ENCODE measurements around the gene BSCL2. TPM values are rescaled to one million over a fixed set of nuclear protein-coding genes. Genes with fewer than 3 reads are reported as not detected.
A peak's percentile ranks its signal among the peaks of the same experiment; 100 is the strongest.

Gene BSCL2
- total RNA-seq, 2 donors from 2014 or later, result 44.6 to 248 TPM

- DNase-seq (peak in 3 of 4 donors; percentile 25 to 34 (median 28)), ATAC-seq (no peak)
- no peaks in the 10 kb centered on the region for H3K27me3 ChIP-seq
- 0 to 1% methylated on average over 18 to 46 of the region's 51 CpGs for WGBS, 2 donors
- H3K4me1 ChIP-seq, result peaks cover 32% of the 10 kb centered on the region
- H3K4me3 ChIP-seq, result peak overlapping the region; percentile 86 to 93
- H3K27ac ChIP-seq, result peak overlapping the region; percentile 90 to 99 (median 97)
- intact Hi-C loops (cut with DNase I), result no loop called here
- TF ChIP-seq CTCF (IDR thresholded peaks at IDR 0.05) (no peak), POLR2A (IDR thresholded peaks at IDR 0.05) (no peak)
- no peaks in the 10 kb centered on the region for H3K9me3 ChIP-seq
- peaks cover 7 to 19% of the 10 kb centered on the region in 2 donors for H3K36me3 ChIP-seq (replicated peaks in 1 of 2; ENCODE audit: insufficient read depth in 1 of 2, low read depth in 2 of 2)
Observed at GRCh38 chr11:62726156-62726914, 19.1 kb upstream of the BSCL2 start.

- no peak for DNase-seq
- peaks cover 13 to 25% of the 10 kb centered on the region in 2 donors for H3K36me3 ChIP-seq (replicated peaks in 1 of 2; ENCODE audit: insufficient read depth in 1 of 2, low read depth in 2 of 2)
- no peaks in the 10 kb centered on the region for H3K27me3 ChIP-seq
- H3K9me3 ChIP-seq, result no peaks in the 10 kb centered on the region
- H3K27ac ChIP-seq, result peak overlapping the region in 3 of 4 donors; percentile 90 to 99 (median 97)
- intact Hi-C loops (cut with DNase I), result no loop called here
- no peak for TF ChIP-seq POLR2A (IDR thresholded peaks at IDR 0.05)
- ATAC-seq, result no peak
- peak overlapping the region; percentile 86 to 93 for H3K4me3 ChIP-seq
- WGBS, 2 donors, result 0% methylated on average over 7 of the region's 7 CpGs
- H3K4me1 ChIP-seq, result peaks cover 27% of the 10 kb centered on the region
Observed at GRCh38 chr11:62725646-62726045, 18.4 kb upstream of the BSCL2 start.

- WGBS, 2 donors, result 25 to 32% methylated on average over 8 of the region's 8 CpGs
- intact Hi-C loops (cut with DNase I), result no loop called here
- H3K36me3 ChIP-seq (replicated peaks in 1 of 2; ENCODE audit: insufficient read depth in 1 of 2, low read depth in 2 of 2), result peaks cover 18 to 34% of the 10 kb centered on the region in 2 donors
- TF ChIP-seq POLR2A (IDR thresholded peaks at IDR 0.05), result no peak
- TF ChIP-seq CTCF (IDR thresholded peaks at IDR 0.05), result no peak
- H3K4me3 ChIP-seq, result no peak overlapping the region
- ATAC-seq (no peak), DNase-seq (no peak)
- no peaks in the 10 kb centered on the region for H3K9me3 ChIP-seq
- no peaks in the 10 kb centered on the region for H3K27me3 ChIP-seq
- no peak overlapping the region for H3K27ac ChIP-seq
- peaks cover 15% of the 10 kb centered on the region for H3K4me1 ChIP-seq
Observed at GRCh38 chr11:62724171-62724570, 16.9 kb upstream of the BSCL2 start.

DNA sequence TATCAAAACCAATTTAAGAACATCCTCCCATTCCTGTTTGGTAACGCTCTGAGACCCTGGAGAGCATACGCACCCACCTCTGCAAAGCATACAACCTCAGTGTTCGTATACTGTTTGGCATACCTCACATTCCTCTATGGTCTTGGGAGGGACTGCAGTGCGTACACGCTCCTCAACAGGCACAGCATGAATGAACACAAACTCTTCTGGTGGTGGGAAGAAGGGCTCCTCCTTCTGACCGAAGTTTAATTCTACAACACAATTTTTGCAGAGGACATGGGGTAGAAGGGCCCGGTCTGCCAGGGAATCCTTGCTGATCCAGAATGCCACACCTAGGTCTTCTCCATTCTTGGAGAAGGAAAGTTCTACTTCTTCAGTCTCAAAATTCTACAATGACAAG, 14.8 kb upstream of the BSCL2 start:
- no peak overlapping the region for H3K27ac ChIP-seq
- no peaks in the 10 kb centered on the region for H3K27me3 ChIP-seq
- H3K9me3 ChIP-seq, result no peaks in the 10 kb centered on the region
- intact Hi-C loops (cut with DNase I), result no loop called here
- 60 to 76% methylated on average over 7 of the region's 7 CpGs for WGBS, 2 donors
- H3K4me1 ChIP-seq, result peaks cover 23% of the 10 kb centered on the region
- ATAC-seq, result no peak
- no peak for DNase-seq
- peaks cover 18 to 42% of the 10 kb centered on the region in 2 donors for H3K36me3 ChIP-seq (replicated peaks in 1 of 2; ENCODE audit: insufficient read depth in 1 of 2, low read depth in 2 of 2)
- no peak overlapping the region for H3K4me3 ChIP-seq
- TF ChIP-seq CTCF (IDR thresholded peaks at IDR 0.05), result no peak
- TF ChIP-seq POLR2A (IDR thresholded peaks at IDR 0.05), result no peak

DNA sequence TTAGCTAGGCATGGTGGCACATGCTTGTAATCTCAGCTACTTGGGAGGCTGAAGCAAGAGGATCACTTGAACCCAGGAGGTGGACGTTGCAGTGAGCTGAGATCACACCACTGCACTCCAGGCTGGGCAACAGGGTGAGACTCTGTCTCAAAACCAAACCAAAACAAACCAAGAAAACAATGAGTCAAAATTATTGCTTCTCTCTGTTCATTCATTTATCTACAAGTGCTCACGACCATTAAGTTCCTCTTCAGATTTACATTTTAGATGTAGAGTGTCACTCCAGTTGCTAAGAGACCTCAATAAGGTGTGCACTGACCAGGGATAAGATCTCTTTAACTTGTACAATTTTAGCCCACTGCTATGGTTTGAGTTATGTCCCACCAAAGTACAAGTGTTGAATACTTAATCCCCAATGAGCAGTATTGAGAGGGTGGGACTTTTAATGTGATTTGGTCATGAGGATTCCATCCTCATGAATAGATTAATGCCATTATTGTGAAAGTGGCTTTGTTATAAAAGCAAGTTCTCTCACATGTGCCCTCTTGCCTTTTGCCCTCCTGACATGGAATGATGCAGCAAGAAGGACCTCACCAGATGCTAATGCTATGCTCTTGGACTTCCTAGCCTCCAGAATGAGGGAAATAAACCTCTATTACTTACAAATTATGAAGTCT, 12.2 kb upstream of the BSCL2 start:
- H3K36me3 ChIP-seq (replicated peaks in 1 of 2; ENCODE audit: insufficient read depth in 1 of 2, low read depth in 2 of 2), result peaks cover 18 to 60% of the 10 kb centered on the region in 2 donors
- H3K4me3 ChIP-seq, result no peak overlapping the region
- no peaks in the 10 kb centered on the region for H3K9me3 ChIP-seq
- no peaks in the 10 kb centered on the region for H3K27me3 ChIP-seq
- WGBS, 2 donors, result 73 to 84% methylated on average over 2 of the region's 2 CpGs
- H3K27ac ChIP-seq, result peak overlapping the region in 1 of 4 donors; percentile 3
- intact Hi-C loops (cut with DNase I), result no loop called here
- TF ChIP-seq CTCF (IDR thresholded peaks at IDR 0.05) (no peak), POLR2A (IDR thresholded peaks at IDR 0.05) (no peak)
- ATAC-seq, result no peak
- DNase-seq, result no peak
- peaks cover 19% of the 10 kb centered on the region for H3K4me1 ChIP-seq

Measured in body of pancreas (tissue), 4 donors.